Choroid plexus epithelial cell (primary cell): Measurements from ENCODE around the gene XIRP2.

Experiments
- DNase-seq: peaks from one replicate; pipeline ENCODE4 v3.0.0-alpha.2; 2010; ENCODE audit warnings: low read depth
- H3K4me3 ChIP-seq: 2 replicates; pipeline ENCODE4 v1.5.1; 2011; ENCODE audit warnings: low read depth, mild to moderate bottlenecking, control low read depth, low read length, moderate library complexity
- TF ChIP-seq, protein P1 (sequence below): conservative IDR thresholded peaks from 2 replicates; pipeline ENCODE4 v1.5.1; 2011; ENCODE audit warnings: low read depth, mild to moderate bottlenecking, control low read depth, inconsistent platforms, low read length, moderate library complexity

The XIRP2 gene

GRCh38 chr2:166959556-166959955 lies 71.3 kb downstream of the XIRP2 start:
- no peak for DNase-seq
- no peak overlapping the region for H3K4me3 ChIP-seq
- TF ChIP-seq, protein P1, sequence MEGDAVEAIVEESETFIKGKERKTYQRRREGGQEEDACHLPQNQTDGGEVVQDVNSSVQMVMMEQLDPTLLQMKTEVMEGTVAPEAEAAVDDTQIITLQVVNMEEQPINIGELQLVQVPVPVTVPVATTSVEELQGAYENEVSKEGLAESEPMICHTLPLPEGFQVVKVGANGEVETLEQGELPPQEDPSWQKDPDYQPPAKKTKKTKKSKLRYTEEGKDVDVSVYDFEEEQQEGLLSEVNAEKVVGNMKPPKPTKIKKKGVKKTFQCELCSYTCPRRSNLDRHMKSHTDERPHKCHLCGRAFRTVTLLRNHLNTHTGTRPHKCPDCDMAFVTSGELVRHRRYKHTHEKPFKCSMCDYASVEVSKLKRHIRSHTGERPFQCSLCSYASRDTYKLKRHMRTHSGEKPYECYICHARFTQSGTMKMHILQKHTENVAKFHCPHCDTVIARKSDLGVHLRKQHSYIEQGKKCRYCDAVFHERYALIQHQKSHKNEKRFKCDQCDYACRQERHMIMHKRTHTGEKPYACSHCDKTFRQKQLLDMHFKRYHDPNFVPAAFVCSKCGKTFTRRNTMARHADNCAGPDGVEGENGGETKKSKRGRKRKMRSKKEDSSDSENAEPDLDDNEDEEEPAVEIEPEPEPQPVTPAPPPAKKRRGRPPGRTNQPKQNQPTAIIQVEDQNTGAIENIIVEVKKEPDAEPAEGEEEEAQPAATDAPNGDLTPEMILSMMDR: no peak

GRCh38 chr2:166960702-166961270 lies 72.5 kb downstream of the XIRP2 start:
- no peak for DNase-seq
- TF ChIP-seq, protein P1: no peak
- no peak overlapping the region for H3K4me3 ChIP-seq

DNA sequence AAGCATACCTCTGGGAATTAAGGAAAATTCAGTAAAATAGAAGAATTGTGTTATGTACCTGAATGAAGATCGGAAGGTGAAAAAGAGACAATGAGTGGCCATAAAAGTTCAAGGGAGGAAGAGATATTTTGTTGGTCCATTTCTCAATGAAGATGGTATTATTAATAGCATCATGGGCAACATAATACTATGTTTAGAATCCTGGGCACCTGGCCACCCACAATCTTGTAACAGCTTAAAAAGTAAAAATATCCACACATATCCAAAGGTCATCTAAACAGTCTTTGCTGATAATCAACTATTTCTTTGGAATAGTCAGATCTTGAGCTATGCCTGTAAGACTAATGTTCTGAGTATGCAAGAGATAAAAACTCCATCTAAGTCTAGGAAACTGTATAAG lies 73.7 kb downstream of the XIRP2 start:
- TF ChIP-seq, protein P1: no peak
- DNase-seq: no peak

GRCh38 chr2:166969486-166969885 lies 81.2 kb downstream of the XIRP2 start:
- DNase-seq: no peak

More for the DNA sequence above, 73.7 kb downstream of the XIRP2 start:
- no peak overlapping the region for H3K4me3 ChIP-seq

GRCh38 chr2:166972002-166972401 lies 83.7 kb downstream of the XIRP2 start:
- no peak overlapping the region for H3K4me3 ChIP-seq
- DNase-seq: no peak
- TF ChIP-seq, protein P1: no peak

More at GRCh38 chr2:166969486-166969885, 81.2 kb downstream of the XIRP2 start:
- H3K4me3 ChIP-seq: no peak overlapping the region
- TF ChIP-seq, protein P1: no peak

DNA sequence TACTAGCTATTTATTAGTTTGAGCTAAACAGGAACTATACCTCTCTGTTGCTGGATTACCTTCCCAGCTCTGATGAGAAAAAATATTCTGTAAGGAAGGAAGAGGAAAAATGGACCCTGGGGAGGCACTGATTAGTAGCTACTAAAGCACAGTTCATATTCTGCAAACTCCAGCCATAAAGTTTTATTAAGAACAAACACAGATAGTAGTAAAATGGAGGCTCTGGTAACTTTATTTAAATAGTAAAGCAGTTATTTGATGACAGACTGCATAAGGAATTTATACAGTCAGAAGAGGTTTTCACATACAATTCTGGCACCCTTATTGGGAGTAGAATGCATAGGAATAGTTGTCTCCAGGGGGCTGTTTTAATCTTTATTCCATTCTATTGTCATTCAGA lies 84.1 kb downstream of the XIRP2 start:
- no peak overlapping the region for H3K4me3 ChIP-seq
- TF ChIP-seq, protein P1: no peak

DNA sequence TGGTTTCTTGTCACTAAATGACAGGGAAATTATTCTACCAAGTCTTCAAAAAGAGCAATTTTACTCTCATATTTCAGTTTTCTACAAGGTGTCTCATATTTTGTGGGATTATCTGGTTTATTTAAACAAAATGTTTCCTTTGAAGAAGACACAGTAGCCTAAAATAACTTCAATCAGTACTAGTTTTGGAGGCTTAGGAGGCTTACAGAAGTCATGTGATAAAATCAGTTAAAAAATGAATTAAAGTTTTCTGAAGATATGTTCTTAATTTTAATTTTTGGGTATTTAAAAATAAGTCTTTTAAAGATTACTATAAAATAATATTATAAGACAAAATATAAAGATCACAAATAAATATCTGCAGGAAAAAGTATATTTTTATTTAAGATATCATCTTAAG lies 95.9 kb downstream of the XIRP2 start:
- H3K4me3 ChIP-seq: no peak overlapping the region
- TF ChIP-seq, protein P1: no peak
- DNase-seq: no peak

More for the DNA sequence above, 84.1 kb downstream of the XIRP2 start:
- peak; percentile 22 for DNase-seq
